ENCODE results near the gene TFIP11.
A peak's percentile ranks its signal among the peaks of the same experiment; 100 is the strongest.

Gene TFIP11

DNA sequence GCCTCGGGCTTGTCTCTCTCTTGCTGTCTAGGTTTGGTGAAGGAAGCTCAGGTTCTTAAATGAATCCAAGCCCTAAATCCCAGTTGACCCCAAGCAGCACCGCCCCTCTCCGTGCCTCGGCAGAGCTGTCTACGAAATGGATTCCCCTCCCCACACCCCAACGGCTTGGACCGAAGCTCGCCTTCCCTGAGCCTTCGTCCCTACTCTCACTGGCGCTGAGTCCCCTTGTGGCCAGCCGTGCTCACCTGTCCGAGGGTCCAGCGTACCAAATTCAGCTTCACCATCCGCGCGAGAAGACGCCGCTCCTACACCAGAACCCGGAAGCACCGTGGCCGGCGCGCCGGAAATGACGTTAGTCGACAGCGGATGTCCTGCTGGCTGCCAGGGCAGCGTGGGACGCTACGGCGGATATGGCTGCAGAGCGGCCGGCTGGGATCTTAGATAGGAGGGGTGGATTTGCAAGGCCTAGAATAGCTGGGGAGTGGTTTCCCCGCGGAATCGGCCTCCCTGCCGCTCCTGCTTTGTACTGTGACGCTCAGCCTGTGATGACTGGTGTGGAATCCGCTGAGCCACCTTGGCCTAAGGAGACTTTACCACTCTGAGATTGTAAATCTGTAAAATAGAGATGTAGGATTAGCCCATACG lies at the start of gene TFIP11:
Gene TFIP11 (minus strand): TSS at position 325 of the 645 bp plus-strand sequence. CDS start 2,201 bp downstream, outside the sequence.
- DNase-seq: peak; percentile 88

DNA sequence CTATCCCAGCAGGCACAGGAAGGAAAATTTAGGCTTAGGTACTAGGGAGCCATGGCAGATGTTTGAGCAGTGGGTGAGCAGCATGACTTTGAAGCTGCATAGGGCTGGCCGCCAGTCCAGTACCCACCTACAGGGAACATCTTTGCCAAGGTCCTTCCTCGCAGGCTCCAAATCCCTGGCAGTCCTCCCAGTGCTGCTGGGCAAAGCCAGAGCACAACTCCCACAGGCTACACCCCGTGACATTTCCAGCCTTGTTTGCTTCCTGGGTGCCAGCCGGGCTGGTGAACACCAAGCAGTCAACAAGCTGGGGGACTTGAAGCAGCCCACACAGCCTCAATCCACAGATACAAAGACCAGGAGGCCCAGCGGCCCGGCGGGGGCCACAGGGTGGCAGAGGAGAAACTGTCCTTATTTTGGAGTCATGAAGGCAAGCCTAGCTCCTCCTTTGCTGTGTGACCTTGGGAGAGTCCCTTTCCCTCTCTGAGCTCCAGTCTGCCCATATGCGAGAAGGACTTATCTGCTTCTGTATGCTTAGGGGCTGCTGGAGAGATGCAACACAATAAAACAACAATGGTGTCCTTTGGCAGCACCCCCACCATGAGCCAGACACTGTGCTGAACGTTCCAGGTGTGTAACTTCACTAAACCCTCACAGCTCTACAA lies 49.6 kb upstream of the TFIP11 start:
- no peak for DNase-seq

DNA sequence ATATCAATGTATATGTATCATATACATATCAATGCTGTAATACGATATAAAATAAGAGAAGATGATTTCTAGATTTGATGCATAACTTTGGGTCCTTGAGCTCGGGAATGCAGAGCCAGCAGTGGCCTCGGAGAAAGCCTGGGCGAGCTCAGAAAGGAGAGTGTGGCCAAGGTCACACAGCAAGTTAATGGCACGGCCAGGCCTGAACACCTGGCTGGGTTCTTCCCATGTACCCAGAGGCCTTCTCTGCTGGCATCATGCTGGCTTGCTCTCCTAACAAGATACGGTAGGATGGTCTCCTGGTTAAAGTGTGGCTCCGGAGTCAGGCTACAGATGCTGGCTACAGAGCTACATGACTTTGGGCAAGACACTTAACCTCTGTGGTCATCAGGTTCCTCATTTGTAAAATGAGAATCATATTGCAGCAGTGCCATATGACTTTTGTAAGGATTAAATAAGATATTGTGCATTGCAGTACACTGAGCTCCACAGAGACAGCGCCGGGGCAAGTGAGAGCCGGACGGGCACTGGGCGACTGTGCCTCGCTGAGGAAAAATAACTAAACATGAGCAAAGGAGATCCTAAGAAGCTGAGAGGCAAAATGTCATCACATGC lies 47.8 kb upstream of the TFIP11 start:
- DNase-seq: no peak

DNA sequence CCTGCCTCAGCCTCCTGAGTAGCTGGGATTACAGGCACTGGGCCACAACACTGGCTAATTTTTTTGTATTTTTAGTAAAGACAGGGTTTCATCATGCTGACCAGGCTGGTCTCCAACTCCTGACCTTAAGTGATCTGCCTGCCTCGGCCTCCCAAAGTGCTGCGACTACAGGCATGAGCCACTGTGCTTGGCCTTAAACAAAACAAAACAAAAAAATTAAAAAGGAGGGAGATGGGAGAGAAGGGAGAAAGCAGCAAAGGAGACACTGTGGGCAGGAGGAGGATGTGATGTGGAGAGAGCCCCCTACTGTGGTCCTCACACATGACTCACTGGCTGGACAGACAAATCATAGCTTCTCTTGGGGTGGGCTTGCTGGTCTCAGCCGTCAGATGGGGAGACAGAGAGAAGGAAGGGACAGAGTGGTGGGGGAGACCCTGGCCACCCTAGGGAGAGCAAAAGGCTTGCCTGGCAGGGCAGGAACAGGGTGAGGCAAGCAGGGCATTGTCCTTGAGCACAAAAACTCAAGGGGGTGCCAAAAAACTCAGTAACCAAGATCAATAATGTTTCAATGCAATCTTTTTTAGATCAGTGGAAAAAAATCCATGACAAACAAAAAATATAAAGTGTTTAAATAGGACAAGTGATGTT lies 46.1 kb upstream of the TFIP11 start:
- peak; percentile 25 for DNase-seq

DNA sequence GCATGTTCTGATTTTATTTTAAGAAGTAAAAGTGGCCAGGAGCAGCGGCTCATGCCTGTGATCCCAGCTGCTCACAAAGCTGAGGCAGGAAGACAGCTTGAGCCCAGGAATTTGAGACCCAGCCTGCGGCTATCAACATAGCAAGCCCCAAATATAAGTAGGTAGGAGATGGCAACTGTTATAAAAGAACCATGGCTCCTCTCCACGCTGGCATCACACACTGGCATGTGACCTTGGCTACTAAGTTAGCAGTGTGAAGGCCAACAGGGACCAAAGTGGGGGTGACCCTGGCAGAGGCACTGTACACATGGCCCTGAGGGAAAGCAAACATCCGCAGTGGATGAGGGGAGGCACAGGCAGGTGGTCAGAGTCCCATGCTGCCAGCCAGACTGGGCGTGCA lies 44.6 kb upstream of the TFIP11 start:
- DNase-seq: no peak

DNA sequence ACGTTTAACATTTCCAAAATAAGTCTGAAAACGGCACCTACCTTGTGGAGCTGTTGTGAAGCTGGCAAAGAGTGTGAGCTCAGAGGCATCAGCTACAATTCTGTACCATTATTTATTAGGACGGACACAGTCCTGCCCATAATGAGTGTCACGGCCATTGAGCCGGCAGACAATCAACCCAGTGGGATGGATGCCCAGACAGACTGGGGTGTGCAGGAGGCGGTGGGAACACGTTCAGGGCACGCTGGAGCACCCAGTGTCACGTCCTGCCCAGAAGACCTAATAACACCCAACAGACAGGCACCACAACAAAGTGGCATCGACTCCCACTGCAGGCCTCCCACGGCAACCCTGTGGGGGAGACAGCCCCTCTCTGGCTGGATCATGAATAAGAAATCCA lies 43.2 kb upstream of the TFIP11 start:
- DNase-seq: no peak

DNA sequence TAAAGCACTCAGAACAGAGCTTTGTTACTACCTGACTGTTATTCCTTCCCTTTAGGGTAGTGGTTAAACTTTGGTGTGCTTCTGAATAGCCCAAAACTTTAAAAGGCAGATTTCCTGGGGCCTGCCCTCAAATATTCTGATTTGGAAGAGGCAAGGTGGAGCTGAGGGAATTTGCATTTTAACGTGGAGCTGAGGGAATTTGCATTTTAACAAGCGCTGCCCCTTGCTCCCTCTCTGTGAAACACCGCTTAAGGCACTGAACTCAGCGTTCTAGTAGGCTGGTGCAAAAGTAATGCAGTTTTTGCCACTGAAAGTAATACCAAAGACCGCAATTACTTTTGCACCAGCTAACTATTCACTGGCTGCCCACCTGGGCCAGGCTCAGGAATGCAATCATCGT lies 42.7 kb upstream of the TFIP11 start:
- no peak for DNase-seq

DNA sequence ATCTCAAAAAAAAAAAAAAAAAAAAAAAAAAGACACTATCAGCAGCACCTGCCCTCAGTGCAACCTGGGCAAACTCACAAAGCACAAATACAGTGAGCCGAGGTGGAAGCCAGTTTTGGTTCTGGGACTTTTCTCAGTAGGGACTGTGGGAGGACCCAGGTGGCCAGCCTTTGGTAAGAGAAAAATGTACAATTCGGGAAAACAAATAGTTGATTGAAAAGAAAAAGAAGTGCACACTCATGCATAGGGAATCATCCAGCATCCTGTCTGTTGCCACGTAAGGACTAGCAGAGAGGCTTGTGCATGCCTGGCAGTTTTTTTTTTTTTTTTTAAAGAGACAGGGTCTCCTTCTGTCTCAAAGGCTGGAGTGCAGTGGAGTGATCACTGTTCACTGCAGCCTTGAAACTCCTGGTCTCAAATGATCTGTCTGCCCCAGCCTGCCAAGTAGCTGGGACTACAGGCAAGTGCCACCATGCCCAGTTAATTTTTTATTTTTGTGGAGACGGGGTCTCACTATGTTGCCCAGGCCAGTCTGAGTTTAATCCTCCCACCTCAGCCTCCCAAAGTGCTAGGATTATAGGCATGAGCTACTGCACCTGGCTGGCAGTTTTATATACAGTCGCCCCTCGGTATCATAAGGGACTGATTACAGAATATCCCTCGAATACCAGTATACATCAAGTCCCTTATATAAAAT lies 40.9 kb upstream of the TFIP11 start:
- DNase-seq: no peak

DNA sequence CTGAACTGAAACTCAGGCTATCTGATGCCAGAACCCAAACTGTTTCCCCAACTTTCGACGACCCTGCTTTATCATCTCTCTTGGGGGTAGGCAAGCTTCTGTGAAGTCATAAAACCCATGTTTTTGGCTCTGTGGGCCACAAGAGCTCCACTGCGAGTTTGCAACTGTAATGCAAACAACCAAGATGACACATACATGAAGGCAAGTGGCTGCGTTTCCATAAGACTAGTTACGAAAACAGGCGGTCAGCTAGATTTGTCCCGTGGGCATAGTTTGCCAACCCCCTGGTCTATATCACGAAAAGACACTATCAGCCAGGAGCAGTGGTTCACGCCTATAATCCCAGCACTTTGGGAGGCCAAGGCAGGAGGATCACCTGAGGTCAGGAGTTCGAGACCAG lies 40.2 kb upstream of the TFIP11 start:
- DNase-seq: no peak

DNA sequence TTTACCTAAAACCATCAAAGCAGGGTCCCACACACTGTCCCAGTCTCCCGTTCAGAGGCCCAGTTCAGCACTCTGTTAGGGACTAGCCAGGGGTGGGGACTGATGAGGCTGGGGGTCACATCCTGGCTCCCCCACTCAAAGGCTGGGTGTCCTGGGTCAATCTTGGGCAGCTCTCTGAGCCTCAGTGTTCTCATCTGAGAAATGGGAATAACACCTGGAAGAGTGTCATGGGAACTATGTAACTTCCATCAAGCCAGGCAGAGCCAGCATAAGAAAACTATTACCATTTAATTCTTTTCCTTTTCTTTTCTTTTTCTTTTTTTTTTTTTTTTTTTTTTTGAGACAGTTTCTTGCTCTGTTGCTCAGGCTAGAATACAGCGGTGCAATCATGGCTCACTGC lies 39.3 kb upstream of the TFIP11 start:
- DNase-seq: no peak

DNA sequence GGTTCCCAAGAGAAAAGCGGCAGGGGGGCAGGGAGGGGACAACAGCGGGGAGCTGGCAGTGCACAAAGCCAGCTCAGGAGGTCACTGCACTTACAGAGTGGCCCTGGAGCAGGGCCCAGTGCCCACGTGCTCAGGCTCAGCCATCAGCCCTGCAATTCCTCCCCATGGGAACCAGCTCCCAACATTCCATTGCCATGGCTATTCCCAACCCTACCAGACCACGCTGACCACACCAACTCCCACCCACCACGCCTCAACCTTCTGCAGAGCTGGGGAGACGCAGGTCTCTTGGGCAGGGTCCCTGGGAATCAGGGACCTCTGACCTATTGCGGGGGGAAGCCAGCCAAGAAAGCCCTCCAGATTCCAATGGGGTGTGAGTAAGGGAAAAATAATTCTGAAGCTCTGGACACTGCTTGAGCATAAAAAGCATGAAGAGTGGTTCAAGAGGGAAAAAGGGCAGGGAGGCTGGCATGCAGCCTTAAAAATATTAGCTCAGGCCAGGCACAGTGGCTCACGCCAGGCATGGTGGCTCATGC lies 38.3 kb upstream of the TFIP11 start:
- DNase-seq: no peak

DNA sequence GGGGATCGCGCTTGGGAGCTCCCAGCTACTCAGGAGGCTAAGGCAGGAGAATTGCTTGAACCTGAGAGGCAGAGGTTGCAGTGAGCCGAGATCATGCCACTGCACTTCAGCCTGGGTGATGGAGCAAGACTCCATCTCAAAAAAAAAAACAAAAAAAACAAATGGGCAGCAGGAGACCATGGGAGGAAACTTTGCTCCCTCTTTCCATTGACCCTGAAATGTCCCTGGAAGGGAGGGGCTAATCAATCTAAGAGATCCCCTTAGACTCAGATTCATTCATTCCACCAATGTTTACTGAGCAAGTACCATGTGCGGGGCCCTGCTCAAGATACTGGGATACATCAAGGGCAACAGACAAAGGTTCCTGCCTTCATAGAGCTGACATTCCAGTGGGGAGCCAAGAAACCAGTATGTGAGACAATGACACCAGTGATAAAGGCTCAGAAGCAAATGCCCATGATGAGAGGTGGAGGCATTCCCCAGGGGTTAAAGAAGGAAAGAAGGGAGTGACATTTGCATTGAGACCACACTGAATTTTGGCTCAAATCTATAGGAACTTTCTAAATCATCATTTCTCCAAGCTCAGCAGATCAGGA lies 37.7 kb upstream of the TFIP11 start:
- no peak for DNase-seq

DNA sequence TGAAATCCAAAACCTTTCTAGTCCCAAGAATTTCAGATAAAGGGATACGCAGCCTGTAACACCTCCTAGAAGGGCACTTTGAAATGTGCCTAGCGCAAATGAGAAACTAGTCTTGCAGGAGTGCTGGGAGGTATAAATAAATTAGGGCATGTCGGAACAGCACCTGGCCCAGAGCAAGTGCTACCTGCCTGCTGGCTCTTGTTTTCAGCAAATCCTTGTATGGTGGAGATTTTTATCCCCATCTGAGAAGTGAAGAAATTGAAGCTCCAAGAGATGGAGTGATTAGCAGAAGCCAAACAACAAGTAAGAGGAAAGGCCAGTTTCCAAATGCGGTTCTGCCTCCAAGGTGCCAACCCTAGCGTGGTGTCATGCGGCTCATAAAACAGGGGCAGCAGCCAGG lies 36.7 kb upstream of the TFIP11 start:
- no peak for DNase-seq

DNA sequence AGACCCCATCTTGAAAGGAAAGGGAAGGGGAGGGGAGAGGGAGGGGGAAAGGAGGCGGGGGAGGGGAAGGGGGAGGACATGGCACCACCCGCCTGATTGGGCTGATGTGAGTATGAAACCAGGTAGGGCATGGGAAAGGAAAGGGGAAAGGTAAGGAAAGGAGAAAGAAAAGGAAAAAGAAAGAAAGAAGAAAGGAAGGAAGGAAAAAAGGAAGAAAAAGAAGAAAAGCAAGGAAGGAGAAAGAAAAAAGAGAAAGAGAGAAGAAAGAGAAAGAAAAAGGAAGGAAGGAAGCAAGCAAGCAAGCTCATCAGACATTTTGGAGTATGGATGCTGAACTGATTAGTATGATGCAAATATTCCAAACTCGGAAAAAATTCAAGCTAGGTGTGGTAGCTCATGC lies 36.0 kb upstream of the TFIP11 start:
- DNase-seq: no peak

DNA sequence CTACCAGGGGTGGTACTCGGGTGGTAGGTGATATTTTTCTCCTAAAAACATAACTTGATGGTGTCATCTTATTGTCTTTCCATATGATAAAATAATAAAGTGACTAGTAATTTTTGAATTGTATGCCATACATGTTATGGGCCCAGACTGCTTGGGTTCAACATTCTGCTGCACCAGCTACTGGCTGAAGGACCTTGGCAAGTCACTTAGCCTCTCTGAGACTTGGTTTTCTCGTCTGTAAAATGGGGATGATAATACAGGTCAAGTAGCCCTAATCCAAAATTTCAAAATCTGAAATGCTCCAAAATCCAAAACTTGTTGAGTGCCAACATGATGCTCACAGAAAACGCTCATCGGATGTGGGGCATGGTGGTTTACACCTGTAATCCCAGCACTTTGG lies 35.6 kb upstream of the TFIP11 start:
- DNase-seq: no peak

DNA sequence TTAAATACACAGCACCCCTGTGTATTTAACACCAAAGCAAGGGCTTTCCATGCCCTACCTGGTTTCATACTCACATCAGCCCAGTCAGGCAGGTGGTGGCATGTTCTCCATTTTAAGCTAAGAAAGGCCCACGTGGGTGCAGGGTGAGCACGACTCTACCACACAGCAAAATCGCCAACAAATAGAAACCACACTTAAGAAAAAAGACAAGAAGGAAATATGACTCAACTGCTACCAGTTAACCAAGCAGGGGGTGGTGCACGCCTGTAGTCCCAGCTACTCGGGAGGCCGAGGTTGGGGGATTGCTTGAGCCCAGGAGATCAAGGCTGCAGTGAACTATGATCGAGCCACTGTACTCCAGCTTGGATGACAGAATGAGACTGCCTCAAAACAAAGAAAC lies 35.2 kb upstream of the TFIP11 start:
- no peak for DNase-seq

DNA sequence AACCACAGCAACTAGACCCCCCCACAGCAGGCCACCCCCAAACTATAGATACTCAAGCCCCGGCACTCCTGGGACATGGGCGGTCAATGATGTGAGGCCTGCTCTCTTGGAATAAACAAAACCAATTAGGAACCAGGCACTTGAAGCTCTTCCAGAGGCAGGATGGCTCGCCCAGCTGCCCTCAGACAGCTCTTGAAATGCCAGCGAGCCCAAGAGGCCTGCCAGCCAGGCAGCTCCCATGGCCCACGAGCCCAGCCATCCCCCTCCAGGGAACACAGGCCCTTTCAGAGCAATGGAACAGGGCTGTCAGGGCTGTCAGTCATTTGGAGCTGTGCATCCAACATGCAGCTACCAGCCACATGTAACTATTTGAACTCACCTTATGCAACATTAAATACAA lies 34.0 kb upstream of the TFIP11 start:
- DNase-seq: no peak

DNA sequence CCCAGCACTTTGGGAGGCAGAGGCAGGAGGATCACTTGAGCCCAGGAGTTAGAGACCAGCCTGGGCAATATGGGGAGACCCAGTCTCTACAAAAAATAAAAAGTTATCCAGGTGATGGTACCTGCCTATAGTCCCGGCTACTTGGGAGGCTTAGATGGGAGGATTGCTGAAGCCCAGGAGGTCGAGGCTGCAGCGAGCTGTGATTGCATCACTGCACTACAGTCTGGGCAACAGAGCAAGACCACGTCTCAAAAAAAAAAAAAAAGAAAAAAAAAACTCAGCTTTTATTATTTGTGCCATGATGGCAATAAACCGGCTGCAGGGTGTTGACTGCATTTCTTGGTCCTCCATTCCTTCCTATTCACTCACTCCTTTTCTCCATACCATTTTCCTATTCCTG lies 33.6 kb upstream of the TFIP11 start:
- DNase-seq: no peak

DNA sequence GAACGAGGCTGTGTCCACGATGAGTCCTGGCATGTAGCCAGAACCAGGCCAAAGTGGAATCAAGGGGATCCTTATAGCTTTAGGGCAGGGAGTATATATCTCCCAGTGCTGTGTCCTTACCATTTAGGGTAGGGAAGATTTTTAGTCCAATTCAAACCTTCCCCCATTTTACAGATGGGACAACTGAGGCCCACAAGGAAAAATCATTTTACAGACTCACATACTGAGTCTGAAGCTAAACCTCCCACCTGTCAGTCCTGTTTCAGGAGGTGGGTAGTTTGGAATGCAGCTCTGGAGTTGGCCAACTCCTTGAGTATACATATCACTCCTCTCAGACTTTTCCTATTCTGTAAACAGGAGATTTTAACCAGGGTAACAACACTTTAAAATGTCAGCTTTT lies 33.1 kb upstream of the TFIP11 start:
- no peak for DNase-seq

DNA sequence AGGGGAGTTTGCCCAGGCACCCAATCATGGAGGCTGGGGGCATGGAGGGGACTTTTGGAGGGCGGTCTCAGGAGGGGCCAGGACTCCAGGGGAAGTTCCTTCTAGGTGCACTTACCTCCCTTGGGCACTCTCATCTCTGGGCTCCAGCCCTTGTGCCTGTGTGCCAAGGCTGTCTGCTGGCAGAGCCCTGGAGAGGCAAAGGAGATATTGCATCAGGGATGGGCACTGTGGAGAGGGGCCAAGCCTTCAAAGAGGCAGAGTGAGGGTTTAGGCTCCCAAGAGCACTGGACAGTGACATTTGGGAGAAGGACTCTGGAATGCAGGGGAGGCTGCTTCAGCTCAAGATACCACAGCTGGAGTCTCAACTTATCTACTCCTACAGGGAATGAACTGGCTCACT lies 32.2 kb upstream of the TFIP11 start:
- DNase-seq: no peak

DNA sequence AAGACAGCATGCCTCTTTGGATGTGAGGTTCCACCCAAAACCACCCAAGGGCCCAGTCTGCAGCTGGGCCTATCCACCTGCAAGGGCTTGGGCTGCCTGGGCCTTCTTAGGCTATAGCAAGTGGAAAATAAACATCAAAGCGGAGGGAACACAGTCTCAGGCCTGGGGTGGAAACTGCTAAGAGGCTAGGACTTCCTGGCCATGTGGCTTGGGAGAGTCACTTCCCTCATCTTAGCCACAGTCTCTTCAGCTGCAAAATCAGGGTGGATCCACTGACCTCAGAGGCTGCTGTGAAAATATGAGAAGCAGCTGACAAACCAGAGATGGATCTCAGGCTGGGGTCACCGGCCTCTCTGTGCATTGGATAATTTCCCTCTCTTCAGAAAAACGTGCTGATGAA lies 30.6 kb upstream of the TFIP11 start:
- DNase-seq: no peak

DNA sequence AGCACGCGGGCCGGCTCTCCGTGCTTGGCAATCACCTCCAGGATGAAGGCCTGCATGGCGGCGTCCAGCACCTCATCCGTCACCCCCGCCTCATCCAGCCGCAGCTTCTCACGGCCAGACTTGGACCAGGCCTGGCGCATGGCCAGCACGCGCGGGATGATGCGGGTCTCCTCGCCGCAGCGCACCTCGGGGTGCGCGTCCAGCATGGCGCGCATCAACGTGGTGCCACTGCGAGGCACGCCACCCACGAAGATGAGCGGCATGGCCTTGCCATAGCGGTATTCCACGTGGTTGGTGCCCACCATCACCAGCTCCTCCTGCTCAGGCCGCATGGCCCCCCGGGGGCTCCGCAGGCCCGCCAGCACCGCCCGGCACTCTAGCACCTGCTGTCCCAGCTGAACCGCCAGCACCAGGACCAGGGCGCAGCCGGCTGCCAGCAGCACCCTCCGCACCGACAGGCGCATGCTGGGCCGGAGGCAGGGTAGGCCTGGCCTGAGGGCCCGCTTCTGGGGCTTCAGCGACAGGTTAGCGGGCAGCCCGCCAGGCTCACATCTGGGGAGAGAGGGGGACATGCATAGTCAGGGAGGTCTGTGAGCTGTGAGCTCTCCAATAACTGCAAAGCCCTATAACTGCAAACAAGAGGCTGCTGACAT lies 29.0 kb upstream of the TFIP11 start:
- no peak for DNase-seq
